Cardiac septum (tissue), 1 donor: Measurements from ENCODE around the gene IQCF6. TPM values are rescaled to one million over a fixed set of nuclear protein-coding genes. Genes with fewer than 3 reads are reported as not detected.
"Not testable (repeated sequence)": the region's sequence is repeated elsewhere in the genome, so short reads cannot be mapped to it uniquely, and the experiment has no call there.

Source experiments
- DNase-seq: peaks from one replicate; pipeline ENCODE4 v3.0.0-alpha.2; 2020; ENCODE audit warnings: low spot score
- intact Hi-C: fragments of 100-400 bp; cut with DNase I; formaldehyde crosslinking; loops from one replicate; pipeline ENCODE4 v1.14.0; 2022
- long read RNA-seq: library from polyadenylated mRNA; unstranded; transcript quantifications from one replicate; pipeline ENCODE4 v2.0.0, GENCODE V29; 2021
- total RNA-seq: library from RNA; stranded (reverse); fragmentation: NEBNext Ultra II Directional; extraction: Animal tissue kit (Norgen Biotek cat#: 25700); gene quantifications from one replicate; pipeline ENCODE4 v1.2.1, GENCODE V29; 2021
- donor health status: DM: no; HTN: no; CAD: no.

The IQCF6 gene
- total RNA-seq, result not detected
- long read RNA-seq, result 0 reads

DNA sequence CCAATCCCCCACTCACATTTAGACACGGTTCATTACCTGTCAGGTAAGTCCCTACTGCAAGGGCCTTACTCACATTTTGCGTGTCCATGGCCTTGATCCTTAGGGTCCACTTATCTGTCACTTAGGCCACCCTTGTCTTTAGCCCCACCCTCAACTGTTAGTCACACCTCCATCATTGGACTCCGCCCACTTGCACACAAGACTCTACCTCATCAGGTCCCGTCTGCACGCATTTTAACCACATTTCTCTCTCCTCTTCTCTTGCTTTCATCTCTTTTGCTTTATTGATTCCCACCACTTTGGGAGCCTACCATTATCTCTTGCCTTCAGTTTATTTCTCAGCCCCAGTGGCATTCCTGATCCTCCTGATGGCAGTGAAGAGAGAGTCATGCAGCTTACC lies at the start of gene IQCF6:
Gene IQCF6, minus strand, starts transcription at position 101 of the 400 bp plus-strand sequence. Its CDS starts 13 bp downstream, at position 88.
- DNase-seq, result no peak
- intact Hi-C loops, result no loop called here

DNA sequence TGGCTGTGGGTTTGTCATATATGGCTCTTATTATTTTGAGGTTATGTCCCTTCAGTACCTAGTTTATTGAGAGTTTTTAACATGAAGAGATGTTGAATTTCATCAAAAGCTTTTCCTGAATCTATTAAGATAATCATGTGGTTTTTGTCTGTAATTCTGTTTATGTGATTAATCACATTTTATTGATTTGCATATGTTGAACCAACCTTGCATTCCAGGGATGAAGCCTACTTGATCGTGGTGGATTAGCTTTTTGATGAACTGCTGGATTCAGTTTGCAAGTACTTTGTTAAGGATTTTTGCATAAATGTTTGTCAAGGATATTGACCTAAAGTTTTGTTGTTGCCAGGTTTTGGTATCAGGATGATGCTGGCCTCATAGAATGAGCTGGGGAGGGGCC lies 49.3 kb upstream of the IQCF6 start:
- intact Hi-C loops, result no loop called here
- DNase-seq, result no peak

DNA sequence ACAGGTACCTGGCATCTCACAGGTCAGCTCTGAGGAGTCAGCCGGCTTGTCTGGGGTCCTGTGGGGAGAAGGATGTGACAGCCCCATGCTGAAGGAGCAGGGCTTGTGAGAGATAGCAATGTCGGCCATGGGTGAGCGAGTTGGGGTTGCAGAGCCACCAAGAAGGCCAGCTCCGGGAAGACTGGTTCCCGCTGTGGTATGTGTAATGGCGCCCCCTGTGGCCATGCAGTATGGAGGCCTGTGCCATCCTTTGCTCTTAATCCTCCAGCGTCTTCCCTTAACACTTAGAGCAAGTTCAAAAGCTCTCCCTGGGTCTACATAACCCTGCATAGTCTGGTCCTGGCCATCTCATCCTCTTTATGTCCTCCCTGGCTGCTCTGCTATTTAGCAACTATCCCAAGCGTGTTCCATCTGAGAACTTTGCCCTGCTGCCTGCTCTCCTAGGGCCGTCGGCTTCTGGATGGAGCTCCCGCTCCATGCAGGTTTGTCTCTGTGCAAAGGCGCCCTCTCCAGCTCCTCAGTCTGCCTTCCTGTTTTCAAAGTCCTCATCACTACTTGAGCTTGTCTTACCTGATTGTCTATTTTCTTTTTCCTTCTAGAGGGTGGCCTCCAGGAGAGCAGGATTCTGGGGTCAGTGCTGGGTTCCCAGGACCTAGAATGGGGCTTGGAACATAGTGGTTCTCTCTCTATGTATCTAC lies 40.8 kb upstream of the IQCF6 start:
- intact Hi-C loops, result no loop called here
- no peak for DNase-seq

DNA sequence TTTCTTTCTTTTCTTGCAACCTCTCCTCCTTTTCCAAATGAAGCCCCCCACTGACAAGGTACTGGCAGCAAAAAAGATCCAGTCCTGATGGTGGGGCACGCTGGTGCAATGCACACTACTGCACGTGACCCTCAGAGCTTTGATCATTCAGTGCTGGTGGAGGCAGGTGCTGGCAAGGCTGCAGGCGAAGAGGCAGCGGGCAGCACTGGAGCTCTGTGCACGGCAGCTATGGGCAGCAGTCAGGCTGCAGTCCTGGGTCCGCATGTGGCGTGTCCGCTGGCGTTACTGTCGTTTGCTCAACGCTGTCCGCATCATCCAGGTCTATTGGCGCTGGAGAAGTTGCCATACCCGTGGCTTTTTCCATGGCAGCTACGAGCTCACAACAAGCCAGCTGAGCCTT lies 40.1 kb upstream of the IQCF6 start:
- no peak for DNase-seq
- intact Hi-C loops, result no loop called here

DNA sequence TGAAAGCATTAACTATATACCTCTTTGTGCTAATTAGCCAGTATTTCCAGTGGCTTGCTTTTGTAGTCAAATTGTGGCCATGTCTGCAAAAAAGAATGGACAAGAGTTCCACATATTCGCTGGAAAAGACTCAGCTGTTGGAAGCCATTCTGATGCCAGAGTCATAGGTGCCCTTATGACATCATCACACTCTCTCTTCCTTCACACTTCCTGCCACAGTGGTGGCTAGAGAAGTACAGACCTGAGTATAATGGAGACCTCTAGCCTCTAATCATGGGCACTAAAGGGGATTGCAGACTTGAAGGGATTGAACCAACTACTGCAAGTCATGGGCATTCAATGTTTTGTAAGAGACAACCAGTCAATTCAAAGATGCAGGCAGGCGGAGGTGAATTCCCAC lies 38.3 kb upstream of the IQCF6 start:
- intact Hi-C loops, result no loop called here
- no peak for DNase-seq

DNA sequence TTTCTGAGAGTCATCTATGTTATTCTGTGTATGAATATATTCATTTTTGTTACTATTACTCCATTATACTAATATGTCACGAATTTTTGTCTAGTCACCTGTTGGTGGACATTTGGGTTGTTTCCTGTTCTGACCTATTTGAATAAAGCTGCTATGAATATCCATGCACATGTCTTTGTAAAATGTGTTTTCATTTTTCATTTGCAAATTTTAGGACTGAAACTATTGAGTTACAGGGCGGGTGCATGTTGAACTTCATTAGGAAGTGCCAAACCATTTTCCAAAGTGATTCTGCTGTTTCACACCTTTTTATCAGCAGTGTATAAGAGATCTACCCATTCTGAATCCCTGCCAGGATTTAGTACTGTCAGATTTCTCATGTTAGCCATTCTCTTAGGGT lies 37.7 kb upstream of the IQCF6 start:
- intact Hi-C loops, result no loop called here

DNA sequence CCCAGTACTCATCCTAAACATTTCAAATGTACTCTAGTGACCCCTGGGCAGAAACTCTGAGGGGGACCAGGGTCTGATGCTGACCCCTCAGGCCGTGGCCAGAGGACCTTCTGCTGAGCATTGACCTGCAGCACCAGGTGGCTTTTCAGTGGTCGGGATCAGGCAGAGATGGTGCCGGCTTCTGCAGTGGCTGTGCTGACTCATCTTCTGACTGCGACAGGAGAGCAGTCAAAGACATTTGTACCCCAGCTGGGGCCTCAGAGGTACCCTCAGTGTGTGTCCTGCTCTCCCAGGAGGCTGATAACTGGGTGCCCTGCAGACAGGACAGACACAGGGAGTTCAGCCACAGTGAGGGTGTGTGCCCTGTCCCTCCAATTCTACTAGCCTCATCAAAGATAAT lies 36.6 kb upstream of the IQCF6 start:
- no peak for DNase-seq
- intact Hi-C loops, result no loop called here

More for the DNA sequence above, 37.7 kb upstream of the IQCF6 start:
- DNase-seq, result no peak

DNA sequence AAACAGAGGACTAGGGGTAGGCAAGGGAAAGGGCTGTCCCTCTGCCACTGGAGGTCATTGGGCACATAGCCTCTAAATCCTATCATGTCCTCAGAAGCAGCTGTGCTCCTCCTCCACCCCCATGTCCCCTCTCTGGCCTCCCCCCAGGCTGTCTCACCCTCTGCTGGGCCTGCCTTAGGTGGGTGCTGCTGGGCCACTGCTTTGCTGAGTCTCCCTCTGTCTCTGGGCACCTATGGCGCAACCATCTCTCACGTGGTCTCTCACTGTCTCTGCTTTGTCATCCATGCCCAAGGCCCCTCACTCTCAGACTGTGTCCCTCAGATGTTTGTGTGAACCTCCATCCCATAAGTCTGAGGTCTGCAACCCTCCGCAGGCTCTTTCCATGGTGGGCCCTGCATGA lies 35.0 kb upstream of the IQCF6 start:
- DNase-seq, result no peak
- intact Hi-C loops, result no loop called here

DNA sequence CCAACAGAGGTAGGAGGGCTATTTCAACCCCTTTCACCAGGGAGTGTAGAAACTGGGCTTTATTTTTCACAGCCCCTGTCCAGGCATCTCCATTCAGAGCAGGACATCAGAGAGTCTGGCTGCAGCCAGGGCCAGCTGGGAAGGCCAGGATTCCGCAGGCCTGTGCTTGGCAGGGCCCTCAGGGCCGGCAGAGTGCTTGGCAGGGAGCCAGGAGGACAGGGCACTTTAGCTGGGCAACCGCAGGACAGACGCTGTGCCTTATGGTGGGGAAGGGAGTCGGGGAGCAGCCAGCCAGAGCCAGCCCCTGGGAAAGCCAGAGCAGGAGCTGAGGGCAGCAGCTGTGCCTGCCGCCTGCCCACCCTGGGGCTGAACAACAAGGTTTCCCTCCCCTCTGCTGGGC lies 34.5 kb upstream of the IQCF6 start:
- intact Hi-C loops, result no loop called here
- peak; percentile 80 for DNase-seq

DNA sequence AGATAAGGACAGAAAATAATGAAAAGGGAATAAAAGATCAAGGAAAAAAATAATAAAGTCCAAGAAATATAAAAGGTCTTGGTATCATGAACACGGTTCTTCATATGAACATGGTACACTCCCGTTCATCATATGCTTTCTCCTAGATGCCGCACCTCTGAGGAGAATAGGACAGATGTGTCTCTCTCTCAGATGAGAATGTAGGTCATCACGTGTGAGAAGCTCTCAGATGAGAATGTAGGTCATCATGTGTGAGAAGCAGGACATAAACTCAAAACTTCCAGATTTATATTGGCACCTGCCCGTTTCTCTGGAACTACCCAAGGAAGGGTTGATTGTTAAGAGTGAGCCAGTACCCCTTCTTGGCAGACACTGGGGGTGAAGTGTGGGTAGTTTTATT lies 29.9 kb upstream of the IQCF6 start:
- intact Hi-C loops, result no loop called here
- no peak for DNase-seq

DNA sequence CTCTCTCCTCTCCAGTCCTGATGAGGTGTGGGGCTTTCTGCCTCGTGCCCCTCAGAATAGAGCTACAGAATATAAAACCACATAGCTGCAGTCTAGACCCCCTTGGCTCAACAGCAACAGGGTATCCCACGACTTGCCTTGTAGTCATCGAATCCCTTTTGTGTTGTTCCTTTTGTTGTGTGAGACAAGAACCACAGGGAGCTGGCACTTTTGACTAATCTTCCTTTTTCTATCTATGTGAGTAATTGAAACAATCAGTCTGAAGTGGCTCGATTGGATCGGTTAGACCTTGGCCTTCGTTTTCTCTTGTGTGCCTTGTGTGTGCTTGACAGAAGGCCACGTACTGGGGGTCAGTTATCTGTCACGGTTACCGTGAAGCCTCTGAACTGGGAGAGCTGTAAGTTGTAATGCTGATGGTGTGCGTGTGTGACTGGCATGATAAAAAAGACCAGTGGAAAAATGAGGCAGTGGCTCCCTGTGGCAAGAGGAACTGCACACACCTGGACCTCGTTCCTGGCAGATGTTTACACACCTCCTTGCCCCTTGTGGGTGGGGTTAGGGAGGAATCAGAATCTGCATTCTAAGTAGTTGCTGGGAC lies 23.2 kb upstream of the IQCF6 start:
- intact Hi-C loops, result loop anchor here (5.0 kb wide), 1 partner anchor 85 kb away; no protein-coding TSS in a partner anchor

DNA sequence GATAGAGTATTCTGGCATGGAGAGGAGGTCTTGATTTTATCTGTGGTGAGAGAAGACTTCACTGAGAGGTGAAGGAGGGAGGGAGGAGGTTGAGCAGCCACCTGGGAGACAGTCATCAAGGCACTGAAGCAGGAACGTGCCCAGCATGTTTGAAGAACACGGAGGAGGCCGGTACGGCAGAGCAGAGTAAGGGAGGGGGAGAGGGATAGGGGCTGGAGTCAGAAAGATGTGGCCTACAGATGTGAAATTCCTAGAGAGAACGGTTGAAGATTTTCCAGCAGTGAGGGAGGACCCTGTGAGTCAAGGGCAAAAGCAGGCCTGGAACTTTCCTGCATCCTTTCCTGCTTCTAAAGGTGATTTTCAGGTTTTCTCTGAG lies 21.7 kb upstream of the IQCF6 start:
- intact Hi-C loops, result loop anchor here (2.0 to 5.0 kb wide), 2 partner anchors 83 to 298 kb away; no protein-coding TSS in a partner anchor
- no peak for DNase-seq

More for the DNA sequence above, 23.2 kb upstream of the IQCF6 start:
- DNase-seq, result no peak

DNA sequence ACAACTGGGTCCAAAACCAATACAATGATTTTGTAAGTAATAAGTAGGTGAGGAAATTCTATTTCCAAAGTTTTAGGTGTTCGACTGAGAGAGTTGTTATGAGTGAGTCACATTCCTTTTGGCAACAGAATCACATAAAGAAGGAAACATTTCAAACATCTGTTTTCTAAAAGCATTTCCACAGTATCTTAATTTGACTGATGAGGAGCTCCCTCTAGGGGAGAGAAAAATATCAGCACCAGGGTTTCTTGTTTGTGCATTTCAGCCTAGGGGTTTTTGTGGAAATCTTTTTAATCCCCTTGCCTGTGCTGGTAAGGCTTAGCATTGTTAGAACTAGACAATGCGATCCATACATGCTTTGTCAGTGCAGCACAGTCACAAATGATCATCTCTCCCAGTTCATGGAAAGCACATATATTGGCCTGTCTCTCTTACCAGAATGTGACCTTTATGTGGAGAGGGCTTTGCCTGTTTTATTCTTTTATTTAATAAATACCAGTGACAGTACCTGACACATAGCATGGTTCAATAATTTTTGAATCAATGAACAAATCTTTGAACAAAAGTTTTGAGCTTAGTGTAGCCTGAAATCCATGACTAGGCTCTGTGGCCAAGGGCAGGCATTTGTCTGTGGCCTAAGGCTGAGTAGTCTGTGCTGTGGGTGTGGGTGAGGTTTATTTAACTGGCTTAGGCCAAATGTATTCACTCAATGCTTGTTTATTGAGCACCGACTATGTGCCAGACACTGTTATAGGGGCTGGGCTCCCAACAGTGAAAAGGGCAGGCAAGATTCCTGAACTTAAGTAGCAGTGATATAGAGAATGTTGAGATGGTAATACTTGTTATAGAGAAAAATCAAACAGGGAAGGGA lies 21.1 kb upstream of the IQCF6 start:
- DNase-seq, result no peak

DNA sequence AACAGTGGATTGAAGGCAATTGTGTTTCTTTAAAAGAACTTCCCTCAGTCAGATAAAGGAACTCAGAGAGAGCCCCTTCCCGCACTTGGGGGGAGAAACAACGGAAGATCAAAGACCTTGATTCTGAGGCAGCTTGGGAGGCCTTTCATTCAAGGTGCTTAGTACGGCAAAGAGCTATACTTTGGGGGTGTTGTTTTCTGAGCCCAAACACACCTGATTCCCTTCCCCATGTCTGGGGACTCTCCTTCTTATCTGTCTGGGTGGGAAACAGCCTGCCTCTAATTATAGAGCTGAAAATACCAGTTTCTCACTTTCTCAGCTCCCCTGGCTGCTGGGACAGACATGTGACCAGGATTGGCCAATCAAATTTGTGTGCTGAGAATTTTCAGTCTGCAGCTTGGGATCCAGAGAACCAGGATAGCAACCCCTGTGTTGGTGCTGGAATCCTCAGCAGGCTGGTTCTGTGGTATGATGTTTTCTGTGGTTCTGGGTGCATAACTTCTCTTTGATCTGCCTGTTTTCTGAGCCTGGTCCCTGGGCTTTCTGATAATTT lies 19.4 kb upstream of the IQCF6 start:
- intact Hi-C loops, result no loop called here
- DNase-seq, result no peak

More for the DNA sequence above, 21.1 kb upstream of the IQCF6 start:
- intact Hi-C loops, result loop anchor here (2.0 to 5.0 kb wide), 2 partner anchors 83 to 297 kb away; no protein-coding TSS in a partner anchor

DNA sequence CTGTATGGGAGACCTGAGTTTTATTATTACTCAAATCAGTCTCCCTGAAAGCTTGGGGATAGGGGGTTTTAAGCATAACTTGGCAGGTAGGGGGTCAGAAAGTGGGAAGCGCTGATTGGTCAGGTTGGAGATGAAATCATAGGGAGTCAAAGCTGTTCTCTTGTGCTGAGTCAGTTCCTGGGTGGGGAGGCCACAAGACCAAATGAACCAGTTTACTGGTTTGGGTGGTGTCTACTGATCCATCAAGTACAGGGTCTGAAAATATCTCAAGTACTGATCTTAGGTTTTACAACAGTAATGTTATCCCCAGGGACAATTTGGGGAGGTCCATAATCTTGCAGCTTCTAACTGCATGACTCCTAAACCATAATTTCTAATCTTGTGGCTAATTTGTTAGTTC lies 17.8 kb upstream of the IQCF6 start:
- intact Hi-C loops, result no loop called here
- no peak for DNase-seq

DNA sequence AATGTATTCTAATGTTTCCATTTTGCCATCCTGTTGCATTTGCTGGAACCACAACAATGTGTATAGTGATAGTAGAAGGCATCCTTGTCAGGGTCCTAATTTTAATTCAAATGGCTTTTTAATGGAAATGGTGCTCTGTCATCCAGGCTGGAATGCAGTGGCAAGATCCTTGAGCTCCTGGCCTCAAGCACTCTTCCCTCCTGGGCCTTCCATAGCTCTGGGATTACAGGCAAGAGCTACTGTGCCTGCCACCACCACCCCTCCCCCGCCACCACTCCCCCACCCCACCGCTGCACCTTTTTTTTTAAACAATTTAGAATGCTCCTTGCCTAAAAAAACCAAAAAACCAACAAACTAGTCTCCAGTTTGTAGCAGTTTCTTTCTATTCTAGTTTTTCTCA lies 15.2 kb upstream of the IQCF6 start:
- no peak for DNase-seq
- intact Hi-C loops, result no loop called here

DNA sequence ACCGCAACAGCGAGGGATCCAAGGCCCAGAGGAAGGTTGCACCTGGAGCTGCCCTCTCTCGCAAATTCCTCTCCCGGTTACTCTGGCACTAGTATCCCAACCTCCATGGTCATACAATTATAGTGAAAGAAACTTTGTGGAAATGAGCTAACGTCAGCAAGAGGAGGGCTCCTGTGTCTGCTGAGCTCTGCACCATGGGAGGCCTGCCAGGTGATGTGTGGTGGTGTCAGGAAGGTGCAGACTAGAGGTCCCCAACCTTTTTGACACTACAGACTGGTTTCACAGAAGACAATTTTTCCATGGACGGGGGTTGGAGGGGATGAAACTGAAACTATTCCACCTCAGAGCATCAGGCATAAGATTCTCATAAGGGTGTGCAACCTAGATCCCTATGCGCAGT lies 13.2 kb upstream of the IQCF6 start:
- intact Hi-C loops, result no loop called here
- no peak for DNase-seq

DNA sequence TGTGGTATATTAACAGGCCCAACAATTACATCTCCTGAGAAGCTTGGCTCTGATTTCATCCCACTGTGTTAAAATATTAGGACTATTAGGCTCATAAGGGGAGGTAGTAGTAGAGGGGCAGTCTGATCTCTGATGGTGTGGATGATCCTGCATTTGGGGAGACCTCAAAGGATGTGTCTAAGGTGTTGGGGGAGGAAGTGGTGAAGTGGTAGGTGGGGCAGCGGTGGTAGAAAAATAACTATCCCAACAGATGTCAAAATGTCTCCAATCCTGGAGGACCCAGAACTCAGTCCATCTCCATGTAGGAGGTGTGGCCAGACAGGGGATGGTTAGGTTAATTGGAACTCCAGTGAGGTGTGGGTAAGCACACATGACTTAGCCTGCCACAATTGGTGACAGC lies 10.4 kb upstream of the IQCF6 start:
- DNase-seq, result no peak
- intact Hi-C loops, result no loop called here

DNA sequence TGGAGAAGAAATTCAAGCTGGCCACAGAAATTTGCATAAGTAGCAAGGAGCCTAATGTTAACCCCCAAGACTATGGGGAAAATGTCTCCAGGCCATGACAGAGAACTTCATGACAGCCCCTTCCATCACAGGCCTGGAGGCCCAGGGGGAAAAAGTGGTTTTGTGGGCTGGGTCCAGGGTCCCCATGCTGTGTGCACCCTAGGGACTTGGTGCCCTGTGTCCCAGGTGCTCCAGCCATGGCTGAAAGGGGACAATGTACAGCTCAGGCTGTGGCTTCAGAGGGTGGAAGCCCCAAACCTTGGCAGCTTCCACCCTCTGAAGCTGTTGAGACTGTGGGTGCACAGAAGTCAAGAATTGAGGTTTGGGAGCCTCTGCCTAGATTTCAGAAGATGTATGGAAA lies 8.5 kb upstream of the IQCF6 start:
- intact Hi-C loops, DNase-seq: not testable (repeated sequence)

DNA sequence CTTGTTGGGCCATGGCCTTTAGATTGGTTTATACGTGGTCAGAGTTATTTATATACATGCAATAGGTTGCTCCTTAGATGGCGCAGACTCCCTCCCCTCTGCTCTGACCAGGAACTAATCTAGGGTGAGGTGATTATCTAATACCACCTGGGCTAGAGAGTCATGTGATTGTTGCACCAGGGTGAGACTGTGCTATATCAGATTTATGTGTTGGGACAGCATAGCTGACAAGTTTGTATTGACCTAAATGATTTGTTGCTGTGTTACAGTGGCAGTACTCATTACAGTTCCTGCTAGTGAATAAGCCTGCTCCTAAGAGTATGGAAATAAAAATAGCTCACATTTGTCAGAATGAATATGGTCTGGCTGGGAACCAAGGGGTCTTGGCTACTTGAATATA lies 7.2 kb upstream of the IQCF6 start:
- intact Hi-C loops, result no loop called here
- DNase-seq, result no peak
